GM18858 (cell line): ENCODE measurements around the gene RFX6.
"Not testable (repeated sequence)": the region's sequence is repeated elsewhere in the genome, so short reads cannot be mapped to it uniquely, and the experiment has no call there.

Experiments used
- ATAC-seq: cut with Tn5 transposase; IDR thresholded peaks from one replicate; pipeline ENCODE4 v1.9.1; 2021; ENCODE audit not compliant: unreplicated experiment

RFX6 gene, protein sequence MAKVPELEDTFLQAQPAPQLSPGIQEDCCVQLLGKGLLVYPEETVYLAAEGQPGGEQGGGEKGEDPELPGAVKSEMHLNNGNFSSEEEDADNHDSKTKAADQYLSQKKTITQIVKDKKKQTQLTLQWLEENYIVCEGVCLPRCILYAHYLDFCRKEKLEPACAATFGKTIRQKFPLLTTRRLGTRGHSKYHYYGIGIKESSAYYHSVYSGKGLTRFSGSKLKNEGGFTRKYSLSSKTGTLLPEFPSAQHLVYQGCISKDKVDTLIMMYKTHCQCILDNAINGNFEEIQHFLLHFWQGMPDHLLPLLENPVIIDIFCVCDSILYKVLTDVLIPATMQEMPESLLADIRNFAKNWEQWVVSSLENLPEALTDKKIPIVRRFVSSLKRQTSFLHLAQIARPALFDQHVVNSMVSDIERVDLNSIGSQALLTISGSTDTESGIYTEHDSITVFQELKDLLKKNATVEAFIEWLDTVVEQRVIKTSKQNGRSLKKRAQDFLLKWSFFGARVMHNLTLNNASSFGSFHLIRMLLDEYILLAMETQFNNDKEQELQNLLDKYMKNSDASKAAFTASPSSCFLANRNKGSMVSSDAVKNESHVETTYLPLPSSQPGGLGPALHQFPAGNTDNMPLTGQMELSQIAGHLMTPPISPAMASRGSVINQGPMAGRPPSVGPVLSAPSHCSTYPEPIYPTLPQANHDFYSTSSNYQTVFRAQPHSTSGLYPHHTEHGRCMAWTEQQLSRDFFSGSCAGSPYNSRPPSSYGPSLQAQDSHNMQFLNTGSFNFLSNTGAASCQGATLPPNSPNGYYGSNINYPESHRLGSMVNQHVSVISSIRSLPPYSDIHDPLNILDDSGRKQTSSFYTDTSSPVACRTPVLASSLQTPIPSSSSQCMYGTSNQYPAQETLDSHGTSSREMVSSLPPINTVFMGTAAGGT

DNA sequence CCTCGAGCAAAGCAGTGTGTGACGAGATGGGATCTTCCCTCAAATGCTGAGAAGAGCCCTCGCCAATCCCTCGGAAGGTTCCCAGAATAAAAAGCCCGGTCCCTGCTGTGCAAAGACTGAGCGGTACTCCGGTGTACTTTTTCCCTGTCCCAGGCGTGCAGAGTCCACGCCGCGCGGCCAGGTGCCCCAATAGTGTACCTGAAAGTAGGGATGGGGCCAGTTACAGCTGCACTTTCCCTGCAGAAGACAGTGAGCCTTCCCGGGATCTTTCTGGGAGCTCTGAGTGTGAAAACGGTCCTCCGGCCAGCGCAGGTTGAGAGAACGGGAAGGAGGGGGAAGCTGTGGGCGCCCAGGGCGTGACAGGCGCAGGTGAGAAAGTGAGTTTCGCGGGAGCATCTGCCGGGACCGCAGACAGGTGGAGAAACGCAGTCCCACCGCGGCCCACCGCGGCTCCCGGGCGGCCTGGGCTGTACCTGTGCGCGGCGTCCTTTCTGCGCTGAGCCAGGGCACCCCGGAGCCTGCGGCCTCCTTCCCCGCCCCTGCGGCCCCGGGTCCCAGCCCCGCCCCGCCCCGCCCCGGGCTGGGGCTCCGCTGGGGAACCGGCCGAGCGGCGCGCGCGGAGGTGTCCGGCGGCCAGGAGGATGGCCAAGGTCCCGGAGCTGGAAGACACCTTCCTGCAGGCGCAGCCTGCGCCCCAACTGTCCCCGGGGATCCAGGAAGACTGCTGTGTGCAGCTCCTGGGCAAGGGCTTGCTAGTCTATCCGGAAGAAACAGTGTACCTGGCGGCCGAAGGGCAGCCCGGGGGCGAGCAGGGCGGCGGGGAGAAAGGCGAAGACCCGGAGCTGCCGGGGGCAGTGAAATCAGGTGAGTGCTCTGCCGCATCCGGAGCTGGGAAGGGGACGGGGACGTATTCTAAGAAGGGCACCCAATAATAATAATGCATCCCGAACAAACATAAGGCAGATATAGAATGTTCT lies at the start of gene RFX6:
TSS of gene RFX6 (plus strand) at position 608 of the 977 bp plus-strand sequence. CDS start at position 642, 34 bp downstream.
- no peak for ATAC-seq

DNA sequence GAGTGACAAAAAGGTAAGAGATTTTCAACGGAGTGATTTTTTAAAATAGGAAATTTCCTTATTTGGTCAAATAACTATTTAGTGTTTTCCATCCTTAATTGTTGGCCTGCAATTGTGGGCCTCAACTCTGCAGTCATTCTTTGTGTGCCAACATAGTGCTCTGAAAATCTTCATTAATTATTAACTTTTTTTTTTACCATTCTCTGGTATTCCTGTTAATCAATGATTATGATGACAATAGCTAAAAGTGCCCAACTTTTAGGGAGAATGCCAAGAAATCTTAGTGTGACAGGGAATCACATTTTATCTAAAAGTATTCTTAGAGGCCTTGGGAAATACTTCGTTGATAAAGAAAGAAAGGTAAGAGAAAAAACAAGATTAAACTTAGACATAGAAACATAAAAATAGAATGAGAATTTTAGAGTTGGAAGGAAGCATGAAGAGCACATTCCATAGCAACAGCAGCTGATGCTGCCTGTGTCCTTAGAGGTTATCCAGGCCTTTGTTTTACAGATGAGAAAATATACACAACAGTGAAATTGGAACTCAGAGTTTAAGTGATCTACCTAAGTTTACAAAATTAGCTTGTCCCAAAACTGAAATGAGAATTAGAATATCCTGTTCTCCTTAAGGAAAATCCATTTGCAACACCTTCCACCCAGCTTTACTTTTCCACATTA lies 49.3 kb upstream of the RFX6 start:
- no peak for ATAC-seq

DNA sequence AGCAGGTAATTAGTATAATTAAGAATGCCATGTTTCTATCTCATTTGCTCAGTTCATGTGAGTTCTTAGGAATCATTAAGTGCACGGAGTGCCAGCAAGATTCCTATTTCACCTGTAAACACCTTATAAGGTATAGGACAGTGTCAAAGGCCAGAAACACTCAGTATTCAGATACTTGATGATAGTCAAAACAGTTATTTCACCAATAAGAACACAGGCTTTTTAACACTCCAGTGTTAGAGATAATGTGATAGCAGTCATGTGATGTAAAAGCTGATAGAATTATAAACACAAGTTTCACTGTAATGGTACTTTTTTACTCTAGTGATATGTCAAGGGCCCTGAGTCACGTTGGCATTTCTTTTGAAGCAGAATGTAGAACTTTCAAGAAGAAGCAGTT lies 48.1 kb upstream of the RFX6 start, which contains the start of gene GPRC6A:
TSS of gene GPRC6A (minus strand) at position 101 of the 400 bp plus-strand sequence. CDS start at position 31, 70 bp downstream.
- no peak for ATAC-seq

DNA sequence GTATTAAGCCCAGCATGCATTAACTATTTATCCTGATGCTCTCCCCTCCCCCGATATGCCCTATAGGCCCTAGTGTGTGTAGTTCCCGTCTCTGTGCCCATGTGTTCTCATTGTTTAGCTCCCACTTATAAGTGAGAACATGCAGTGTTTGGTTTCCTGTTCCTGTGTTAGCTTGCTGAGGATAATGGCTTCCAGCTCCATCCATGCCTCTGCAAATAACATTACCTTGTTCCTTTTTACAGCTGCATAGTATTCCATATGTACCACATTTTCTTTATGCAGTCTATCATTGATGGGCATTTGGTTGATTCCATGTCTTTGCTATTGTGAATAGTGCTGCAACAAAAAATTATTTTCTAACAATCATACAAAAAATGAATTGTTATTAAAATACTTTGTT lies 42.5 kb upstream of the RFX6 start:
- not testable (repeated sequence) for ATAC-seq

DNA sequence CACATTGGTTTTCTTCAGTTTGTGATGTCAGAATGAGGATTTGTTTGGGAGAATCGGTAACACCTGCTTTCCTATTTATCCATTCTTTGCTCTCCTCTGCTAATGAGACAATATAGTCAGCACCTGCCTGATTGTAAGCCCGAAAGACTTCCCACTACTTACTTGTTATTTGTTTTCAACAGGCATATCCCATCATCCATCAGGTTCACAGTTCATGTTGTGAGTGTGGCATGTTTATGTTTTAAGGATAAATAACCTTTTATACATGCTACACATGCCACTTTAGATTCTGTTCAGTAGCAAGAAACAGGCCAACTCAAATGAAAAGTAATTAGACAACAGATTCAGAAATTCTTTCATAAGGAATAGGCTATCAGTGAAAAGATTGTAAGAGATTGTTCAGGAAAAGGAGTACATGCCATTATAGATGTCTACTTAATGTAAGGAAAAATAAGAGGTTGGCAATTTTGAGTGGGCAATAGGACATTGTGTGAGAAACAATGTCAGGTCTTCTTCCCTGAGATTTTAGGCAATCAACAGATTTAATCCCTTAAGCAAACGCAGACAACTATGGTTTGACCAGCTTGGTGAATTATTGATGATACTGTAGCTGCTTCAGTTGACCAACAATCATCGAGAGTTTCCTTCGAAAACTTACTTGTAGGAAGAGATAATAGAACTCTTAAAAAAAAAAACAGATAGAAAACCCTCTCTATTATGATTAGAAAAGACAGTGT lies 40.3 kb upstream of the RFX6 start:
- ATAC-seq = no peak

DNA sequence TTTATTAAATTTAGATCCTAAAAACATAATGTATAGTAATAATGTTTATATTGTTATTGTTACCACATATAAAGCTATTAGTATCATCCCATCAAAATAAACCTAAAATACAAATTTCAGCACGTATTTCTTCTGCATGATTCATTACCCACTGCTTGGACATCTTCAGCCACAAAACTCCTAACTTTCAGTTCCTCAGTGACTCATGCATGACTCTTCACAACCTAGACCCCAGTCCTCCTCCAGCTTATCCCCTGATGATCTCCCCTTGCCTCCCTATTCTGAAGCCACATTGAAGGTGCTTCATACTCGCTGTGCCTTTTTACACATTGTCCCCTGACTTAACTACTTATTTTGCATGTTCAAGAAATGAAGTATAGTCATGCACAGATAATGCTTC lies 37.0 kb upstream of the RFX6 start:
- ATAC-seq = no peak

DNA sequence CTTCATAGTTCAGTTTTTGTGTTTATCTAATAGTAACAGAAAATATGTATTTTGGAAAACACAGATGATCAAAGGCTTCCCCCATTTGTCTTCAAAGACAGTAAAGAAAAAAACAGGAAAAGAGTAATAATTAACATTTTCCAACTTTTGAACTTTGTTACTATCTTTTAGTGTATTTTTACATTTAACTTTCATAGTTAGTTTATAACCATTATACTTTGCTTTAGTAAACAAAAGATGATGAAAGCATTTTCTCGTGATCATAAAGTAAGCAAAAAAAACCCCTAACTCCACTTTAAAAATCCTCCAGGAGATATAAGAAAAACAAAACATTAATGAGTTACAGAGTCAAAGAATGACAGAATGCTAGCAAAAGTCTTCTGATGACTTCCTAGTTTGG lies 34.6 kb upstream of the RFX6 start:
- no peak for ATAC-seq

DNA sequence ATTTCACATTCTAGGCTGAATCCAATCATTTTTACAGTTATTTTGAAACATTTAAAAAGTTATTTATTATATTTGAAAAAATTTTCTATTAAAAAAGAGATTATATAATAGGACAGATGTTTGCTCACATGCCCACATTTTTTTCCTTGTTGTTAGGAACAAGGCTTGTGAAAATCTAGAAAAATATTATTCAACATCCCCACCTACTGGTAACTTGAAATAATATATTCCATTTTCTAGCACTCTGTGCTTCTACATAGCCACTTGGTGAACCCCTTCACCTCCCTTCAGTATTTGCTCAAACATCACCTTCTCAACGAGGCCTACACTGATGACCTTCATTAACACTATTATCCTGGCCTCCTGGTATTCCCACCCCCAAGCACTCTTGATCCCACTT lies 29.8 kb upstream of the RFX6 start:
- ATAC-seq = peak; percentile 65

DNA sequence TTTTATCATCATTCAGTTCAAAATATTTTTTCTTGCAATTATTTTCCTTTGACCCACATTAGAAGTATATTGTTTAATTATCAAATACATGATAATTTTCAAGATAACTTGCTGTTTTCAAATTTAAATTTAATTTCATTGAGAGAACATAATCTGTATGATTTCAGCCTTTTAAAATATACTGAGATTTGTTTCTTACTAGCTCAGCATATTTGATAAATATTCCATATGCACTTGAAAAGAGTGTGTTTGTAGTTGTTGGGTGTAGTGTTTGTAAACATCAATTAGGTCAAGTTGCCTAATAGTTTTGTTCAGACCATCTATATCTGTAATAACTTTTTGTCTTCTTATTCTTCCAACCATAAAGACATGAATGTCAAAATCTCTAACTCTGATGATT lies 19.0 kb upstream of the RFX6 start:
- ATAC-seq = no peak

DNA sequence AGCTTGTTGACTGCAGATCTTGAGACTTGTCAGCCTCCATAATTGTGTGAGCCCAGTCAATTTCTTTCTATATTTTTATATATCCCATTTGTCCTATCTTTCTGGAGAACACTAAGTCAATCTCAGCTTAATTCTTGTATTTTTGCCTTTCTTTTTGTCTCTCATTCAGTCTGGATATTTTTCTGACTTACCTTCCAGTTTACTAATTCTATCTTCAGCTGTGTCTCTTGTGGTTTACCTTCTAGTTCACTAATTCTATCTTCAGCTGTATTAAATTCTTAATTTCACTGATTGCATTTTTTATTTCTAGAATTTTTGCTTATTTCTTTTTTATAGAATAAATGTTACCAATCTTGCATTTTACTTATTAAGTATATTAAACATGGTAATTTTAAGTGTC lies 17.8 kb upstream of the RFX6 start:
- ATAC-seq = no peak

DNA sequence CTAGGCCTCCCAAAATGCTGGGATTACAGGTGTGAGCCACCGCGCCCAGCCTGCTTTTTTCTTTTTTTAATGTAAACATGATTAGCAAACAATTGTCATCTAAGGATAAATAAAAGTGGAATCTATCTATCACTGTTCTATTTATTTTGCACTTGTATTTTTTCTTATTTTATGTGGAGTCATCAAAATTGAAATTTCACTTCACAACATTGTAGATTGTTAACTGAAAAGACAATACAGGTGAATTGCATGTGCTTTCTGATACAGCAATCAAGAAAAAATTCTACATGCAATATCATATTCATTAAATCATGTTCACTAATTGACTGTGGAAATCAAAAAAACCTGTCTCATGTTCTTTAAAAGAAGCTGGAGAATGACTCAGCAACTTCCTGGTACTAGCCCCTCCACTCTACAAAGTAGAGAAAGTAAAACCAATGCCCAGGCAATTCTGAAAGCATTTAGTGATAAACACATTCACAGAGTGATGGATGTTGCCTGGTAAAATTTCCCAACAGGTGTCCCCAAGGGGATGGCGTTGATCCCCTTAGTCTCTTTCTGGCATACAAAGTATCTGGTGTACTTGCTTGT lies 10.7 kb upstream of the RFX6 start:
- peak; percentile 61 for ATAC-seq

DNA sequence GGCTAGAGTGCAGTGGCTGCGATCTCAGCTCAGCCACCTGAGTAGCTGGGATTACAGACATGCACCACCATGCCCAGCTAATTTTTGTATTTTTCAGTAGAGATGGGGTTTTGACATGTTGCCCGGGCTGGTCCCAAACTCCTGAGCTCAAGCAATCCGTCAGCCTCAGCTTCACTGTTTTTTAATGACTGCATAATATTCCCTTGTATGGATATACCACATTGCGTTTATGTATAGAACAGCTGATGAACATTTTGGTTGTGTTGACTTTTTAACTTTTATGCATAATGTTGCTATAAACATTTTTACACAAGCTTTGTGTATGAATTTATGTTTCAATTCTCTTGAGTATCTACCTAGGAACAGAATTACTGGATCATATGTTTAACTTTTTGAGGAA lies 4.3 kb upstream of the RFX6 start:
- ATAC-seq = no peak

DNA sequence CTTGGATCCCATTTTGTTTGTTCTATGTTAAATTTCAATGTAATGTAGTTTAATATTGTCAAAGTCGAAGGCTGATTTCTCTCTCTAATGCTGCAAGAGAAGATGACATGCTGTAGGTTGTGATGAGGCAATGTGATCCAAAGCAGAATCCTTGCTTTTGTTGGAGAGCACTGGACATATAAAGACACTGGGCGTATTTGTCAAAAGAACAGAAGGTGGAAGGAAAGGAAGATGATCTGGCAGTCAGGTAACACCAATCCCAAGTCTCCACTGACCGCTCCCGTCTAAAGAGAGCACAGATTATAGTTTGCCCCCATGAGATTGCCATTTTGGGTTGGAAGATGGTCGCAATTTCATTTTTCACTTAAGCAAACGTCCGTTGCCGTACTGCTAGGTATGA lies 935 bp upstream of the RFX6 start:
- ATAC-seq = no peak

DNA sequence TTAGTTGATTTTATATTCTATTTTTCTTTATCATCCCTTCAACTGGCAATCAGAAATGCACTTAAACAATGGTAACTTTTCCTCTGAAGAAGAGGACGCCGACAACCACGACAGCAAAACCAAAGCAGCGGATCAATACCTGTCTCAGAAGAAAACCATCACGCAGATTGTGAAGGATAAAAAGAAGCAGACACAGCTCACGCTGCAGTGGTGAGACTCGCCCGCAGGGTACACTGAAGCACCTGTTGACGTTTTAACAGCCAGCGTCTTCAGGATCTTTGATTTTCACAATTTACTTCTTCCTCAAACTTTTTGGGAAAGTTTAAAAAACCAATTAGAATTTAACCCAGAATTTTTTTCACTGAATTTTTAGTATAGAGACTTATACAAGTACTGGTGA lies 701 bp downstream of the RFX6 start:
- ATAC-seq = no peak

DNA sequence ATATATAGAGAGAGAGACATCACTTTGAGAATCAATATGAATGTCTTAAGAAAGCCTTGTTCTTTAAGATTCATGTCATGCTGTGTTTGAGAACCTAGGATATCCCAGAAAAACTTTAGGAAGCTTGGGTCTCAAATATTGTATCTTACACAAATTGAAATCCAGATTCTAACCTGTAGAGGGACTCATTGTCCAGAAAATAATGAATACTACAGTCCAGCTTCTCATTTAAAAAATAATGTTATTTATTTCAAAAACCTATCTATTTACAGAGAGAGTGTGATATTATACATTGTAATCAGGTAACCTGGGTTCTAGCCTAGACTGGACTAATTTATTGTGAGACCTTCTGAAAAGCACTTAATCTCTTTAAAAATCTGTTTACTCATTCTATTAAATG lies 4.2 kb downstream of the RFX6 start:
- no peak for ATAC-seq

DNA sequence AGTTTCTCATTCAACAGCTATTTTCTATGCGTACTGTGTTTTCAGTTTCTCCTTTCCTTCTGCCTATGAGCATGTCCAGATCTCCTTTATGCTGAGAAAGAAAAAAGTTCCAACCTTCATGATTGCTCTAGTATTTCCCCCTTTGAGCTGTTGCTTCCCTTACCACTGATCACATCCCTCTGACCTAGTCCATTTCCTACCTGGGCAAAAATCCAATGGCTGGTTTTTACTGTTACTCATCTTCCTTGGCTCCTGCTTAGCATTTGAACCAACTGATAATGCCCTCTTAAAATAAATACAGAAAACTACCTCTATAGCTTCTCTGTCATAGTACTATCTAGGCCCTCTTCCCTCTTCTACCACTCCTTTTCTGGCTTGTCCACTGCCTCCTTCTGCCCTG lies 6.0 kb downstream of the RFX6 start:
- ATAC-seq = no peak

DNA sequence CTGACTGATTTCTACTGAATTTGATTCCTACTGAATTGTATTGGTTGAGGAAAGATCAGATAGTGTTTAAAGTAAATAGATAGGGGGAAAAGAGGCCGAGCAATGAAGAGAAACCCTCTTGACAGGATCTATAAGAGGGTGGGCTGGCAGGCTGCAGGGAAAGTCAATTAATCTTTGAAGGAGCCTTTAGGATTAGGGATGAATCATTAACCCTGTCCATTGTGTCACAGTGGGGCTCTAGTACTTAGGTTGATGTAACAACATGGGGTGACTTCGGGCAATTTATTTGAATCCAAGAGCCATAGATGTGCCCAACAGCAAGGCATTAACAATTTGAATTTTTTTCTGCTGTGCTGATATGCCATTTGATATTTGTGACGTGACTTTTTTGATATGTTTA lies 7.5 kb downstream of the RFX6 start:
- ATAC-seq = no peak

DNA sequence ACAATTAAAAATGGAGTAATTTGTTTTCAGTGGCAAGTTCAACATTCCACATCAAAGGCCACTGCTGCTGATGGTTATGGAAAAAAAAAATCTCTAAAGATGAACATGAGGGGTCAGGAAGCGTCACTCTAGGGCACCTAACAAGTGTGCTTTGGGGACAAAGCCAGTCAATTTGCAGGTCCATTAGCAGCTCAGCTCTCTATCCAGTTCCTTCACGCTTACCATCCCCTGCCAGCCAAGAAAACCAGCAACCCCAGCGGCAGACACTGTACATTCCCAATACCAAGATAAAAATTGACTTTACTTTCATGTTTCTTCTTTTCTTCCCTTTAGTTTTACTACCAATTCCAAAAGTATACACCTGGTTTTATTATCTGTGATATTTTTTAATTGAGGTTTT lies 10.1 kb downstream of the RFX6 start:
- ATAC-seq = no peak

DNA sequence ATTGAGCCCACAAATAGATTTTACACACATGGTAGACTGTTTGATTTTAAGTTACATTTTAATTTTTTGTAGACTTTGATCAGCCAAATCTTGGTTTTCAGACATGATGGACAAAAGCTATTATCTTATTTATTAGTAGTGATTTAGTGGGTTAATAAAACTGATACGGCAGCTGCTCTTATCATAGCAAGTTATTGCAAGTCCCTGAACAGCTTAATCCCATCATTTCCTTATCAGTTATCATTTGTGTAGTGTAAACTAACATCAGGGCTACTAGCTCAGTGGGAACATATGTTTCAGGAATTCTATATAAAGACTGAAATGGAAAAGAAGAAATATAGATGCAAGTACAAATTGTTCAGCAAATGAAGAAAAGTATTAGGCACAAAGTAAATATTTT lies 10.9 kb downstream of the RFX6 start:
- no peak for ATAC-seq
